Stimulated activated CD4-positive, alpha-beta T cell treated with anti-CD3 and anti-CD28 coated beads, Interleukin-4, amount 100 ng/mL, for 48 hours (primary cell): Measurements from ENCODE around the gene LDB3.
"Not testable (repeated sequence)": the region's sequence is repeated elsewhere in the genome, so short reads cannot be mapped to it uniquely, and the experiment has no call there.

Experiments
- DNase-seq, 2 donors: peaks; one replicate each; pipeline ENCODE4 v3.0.0-alpha.2; 2020; ENCODE audit warnings: low read depth in 2 of 2

Gene LDB3, protein sequence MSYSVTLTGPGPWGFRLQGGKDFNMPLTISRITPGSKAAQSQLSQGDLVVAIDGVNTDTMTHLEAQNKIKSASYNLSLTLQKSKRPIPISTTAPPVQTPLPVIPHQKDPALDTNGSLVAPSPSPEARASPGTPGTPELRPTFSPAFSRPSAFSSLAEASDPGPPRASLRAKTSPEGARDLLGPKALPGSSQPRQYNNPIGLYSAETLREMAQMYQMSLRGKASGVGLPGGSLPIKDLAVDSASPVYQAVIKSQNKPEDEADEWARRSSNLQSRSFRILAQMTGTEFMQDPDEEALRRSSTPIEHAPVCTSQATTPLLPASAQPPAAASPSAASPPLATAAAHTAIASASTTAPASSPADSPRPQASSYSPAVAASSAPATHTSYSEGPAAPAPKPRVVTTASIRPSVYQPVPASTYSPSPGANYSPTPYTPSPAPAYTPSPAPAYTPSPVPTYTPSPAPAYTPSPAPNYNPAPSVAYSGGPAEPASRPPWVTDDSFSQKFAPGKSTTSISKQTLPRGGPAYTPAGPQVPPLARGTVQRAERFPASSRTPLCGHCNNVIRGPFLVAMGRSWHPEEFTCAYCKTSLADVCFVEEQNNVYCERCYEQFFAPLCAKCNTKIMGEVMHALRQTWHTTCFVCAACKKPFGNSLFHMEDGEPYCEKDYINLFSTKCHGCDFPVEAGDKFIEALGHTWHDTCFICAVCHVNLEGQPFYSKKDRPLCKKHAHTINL

DNA sequence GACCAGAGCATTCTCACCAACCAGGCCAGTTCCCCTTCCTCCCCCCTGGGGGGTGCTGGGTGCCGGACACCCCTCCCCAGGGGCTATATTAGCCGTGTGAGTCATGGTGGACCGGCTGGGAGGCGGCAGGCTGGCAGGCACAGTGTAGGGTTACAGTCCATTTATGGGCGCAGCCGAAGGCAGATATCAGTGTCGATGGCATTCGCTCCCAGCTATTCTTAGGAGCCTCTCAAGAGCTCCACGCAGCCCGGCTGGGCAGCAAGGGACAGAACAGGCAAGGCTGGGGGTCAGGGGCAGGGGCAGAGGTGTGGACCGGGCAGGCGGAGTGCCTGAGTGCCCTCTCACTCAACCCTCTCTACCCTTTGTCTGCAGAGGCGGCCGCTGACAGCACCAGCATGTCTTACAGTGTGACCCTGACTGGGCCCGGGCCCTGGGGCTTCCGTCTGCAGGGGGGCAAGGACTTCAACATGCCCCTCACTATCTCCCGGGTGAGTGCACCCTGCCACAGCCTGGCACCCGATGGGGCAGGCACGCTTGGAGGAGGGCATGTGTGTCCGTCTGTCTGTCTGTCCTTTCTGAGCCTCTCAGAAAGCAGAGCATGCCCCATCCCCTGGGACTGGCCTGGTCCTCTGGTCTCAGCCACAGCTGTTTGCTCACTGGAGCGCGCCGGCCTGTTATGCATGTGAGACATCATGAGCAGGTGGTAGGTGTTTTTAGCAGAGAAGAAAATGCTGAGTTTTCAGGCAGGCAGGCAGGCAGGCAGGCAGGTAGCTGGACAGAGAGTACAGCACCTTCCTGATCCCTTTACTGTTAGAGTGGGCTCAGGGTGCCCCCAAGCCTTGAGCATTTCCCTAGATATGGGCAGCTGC is at the start of gene LDB3:
LDB3 (plus strand) TSS at position 215 of the 869 bp plus-strand sequence; CDS start at position 396, 181 bp downstream.
- DNase-seq, result no peak

DNA sequence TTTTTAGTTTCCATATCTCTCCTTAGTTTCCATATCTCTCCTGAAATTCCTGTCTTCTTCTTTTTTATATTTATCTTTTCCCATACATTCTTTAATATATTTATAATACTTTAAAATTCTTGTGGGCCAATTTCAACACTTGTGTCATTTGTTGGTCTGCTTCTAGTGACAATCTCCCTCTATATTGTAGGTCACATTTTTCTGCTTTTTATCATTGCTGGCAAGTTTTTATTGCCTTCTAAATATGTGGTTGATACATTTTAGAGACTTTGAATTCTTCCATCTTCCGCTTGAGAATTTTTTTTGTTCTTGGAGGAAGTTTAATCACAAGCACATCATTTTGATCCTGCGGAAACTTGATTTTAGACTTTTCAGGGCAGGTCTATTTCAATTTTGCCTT is 40.0 kb upstream of the LDB3 start:
- DNase-seq, result no peak

DNA sequence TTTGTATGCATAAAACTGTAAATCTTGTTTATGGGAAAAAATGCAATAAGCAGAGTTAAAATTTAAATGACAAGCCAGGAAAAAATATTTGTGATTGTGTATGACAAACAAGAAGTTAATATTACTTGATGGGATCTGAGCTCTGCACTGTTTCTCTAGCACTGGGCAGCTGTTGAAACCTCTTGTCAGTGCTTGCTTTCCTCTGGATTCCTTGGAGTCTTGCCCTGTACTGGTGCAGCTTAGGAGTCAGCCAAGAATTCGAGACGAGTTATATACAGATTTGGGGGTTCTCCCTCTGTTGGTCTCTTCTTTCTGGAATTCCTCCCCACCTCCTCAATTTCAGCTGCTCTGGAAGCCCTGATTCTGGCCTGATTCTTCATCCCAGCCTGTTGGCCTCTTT is 38.2 kb upstream of the LDB3 start:
- DNase-seq, result no peak

DNA sequence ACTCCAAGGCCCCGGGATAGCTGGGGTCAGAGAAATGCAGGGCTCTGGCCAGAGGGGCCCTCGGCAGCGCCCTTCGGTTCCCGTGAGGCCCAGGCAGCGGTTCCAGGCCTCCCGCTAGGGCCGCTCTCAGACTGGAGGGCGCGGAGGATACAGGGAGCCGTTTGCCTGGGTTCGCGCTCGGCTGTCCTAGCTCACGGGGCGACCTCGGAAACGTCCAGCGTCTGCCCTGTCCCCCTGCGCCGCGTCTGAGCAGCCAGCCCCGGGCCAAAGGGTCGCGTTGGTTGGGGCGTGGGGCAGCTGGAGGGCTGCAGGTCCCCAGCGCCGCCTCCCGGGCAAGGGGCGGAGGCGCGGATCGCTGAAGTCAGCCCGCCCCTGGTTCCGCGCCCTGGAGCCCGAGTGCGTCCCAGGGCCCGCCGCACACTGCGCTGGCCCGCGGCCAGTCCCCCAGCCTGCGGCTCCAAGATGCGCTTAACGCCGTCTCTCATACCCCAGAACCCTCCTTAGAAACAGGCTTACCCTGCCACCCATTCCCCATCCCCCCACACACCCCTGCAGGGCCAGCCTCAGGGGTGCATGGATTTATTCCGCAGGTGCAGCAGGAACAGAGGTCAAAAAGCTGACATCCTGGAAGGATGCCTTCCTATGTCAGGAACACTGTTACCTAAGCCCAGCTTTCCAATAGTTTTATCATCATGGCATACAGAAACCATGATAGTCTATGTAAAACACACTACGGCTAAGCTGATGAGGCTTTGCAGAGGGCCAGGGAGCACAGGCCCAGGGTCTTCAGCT is 36.1 kb upstream of the LDB3 start:
- no peak for DNase-seq

DNA sequence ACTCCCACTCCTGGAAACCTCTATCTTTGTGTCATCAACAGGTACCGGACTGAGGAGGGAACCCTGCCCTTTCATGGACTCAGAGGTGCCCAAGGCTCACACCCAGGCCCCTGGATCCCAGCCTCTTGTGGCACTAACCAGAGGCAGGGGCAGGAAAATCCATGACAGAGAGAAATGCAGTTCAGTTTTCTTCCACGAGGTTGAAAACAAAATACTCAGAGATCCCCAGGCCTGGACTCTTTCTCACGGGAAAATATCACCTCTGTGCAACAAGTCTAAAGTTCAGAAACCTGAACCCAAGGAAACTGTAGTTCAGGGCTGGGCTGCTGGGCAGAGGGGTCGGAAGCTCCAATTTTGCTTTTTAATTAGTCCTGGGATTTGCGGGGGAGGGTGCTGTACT is 35.4 kb upstream of the LDB3 start:
- DNase-seq, result no peak

DNA sequence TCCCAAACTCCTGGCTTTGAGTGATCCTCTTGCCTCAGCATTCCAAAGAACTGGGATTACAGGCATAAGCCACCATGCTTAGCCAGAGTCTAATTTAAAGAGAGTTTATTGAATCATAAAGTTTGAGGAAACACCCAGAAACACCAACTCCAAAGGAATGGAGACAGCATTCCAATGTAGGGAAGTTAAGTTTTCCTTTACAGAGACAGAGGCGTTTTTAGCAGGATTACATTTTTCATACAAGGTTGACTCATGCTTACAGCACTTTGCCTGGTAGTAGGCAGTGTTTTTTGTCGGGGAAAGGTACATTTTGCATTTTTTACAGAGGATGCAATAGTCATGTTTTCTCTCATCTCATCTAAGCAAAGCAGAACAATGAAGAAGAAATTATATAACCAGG is 32.9 kb upstream of the LDB3 start:
- DNase-seq, result no peak

DNA sequence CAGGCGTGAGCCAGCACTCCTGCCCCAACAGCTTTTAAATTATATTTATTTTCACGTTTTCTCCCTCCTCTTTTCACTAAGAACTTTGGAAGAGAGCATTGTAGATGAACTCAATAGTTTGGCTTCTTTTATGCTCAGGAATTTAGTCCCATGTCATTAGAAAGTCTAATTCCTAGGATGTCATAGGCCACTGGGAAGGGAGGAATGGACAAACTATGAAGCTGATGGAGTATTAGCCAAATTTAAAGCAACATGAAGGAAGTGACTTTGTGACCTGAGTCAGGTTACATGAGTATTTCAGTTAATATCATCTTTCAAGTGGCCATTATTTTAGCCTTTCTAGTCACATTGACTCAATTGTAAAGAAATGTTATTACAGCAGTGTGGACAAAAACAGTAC is 32.0 kb upstream of the LDB3 start:
- no peak for DNase-seq

DNA sequence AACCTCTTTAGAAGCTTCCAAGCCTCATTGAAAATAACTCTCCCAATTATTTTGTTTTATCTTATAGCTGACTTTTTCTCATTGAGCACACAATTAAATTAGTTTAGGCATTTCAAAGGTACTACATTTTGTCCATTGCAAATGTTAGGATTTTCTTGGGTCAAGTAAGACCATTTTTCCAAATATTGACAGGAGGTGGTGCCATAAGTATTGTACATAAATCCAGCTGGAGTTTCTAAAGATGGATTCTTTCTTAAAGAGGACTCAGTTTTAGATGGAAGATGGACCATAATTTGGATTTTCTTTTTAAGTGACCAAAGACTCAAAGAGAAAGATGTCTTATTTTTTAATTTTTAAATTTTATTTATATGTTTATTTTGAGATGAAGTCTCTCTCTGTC is 26.3 kb upstream of the LDB3 start:
- no peak for DNase-seq

DNA sequence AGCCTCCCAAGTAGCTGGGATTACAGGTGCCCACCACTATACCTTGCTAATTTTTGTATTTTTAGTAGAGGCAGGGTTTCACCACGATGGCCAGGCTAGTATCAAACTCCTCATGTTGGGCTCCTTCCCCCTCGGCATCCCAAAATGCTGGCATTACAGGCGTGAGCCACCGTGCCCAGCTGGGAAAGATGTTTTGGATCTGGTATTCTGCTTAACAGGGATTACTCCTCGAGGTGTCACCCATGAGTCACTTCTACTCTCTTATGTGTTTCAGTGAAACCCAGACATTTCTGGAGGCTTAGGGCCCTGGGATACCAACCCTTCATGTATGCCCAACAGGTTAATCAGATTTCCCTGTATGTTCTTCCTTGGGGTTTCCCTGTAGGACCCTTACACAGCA is 25.8 kb upstream of the LDB3 start:
- no peak for DNase-seq

DNA sequence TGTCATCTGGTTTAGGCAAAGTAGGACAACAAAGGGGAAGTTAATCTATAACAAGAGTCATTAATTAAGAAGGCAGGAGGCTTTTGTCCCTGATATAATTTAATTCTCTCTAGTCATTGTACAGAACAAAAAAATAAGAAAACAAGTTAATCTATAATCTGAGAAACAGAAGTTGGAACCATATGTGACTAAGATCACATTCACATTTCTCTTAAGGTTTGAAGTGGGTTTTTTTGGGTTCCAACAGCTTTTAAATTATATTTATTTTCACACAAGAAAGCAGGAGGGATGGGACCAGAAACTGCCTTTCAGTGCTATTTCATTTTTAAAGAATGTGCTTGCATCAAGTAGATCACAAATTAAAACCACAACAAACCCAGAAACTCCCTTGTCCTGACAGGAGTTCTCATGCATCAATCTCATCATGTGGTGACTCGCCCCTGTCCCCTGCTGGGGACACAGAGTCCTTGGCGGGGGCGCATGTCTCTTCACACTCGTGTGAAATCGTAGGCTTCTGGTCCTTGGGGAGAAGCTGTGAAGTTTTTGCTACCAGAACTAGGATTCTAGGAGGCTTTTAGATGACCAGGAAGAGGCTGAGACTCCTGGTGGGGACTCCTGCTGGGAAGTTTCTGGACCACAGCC is 24.0 kb upstream of the LDB3 start:
- DNase-seq, result no peak

DNA sequence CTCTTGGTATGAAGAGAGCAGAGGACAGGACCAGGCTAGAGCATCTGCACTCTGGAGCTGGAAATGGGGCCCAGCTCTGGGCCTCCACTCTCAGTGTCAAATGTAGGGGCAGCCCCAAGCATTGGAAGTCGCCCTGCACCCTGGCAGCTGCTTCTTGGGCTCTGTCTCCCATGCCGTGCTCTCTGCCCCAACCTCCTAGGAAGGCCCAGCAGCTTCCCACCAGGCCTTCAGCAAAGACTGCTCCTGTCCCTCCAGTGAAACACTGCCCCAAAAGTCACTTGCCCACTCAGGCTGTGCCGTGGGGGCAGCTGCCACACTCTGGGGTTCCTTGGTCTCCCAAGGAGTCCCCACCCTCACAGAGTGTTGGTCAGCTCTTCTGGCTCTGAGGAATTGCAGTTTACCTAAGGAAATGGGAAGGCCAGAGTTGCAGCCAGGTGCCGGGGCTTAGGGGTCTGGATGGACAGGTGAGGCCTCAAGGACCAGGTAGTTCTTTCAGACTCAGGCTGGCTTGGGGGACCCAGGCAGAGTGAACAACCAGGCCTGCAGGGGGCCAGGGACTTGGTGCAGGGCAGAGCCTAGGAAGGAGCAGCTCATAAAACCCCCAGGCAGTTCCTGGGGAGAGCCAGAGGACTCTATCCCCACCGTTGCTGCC is 23.4 kb upstream of the LDB3 start:
- no peak for DNase-seq

DNA sequence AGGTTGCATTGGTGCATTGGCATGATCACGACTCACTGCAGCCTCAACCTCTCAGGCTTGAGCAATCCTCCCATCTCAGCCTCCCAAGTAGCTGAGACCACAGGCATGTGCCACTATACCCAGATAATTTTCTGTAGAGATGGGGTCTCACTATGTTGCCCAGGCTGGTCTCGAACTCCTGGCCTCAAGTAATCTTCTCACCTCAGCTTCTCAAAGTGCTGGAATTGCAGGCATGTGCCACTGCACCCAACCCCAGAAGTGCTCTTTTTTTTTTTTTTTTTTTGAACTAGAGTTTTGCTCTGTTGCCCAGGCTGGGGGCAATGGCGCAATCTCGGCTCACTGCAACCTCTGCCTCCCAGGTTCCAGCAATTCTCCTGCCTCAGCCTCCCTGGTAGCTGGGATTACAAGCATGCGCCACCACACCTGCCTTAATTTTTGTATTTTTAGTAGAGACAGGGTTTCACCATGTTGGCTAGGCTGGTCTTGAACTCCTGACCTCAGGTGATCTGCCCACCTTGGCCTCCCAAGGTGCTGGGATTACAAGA is 22.6 kb upstream of the LDB3 start:
- not testable (repeated sequence) for DNase-seq

DNA sequence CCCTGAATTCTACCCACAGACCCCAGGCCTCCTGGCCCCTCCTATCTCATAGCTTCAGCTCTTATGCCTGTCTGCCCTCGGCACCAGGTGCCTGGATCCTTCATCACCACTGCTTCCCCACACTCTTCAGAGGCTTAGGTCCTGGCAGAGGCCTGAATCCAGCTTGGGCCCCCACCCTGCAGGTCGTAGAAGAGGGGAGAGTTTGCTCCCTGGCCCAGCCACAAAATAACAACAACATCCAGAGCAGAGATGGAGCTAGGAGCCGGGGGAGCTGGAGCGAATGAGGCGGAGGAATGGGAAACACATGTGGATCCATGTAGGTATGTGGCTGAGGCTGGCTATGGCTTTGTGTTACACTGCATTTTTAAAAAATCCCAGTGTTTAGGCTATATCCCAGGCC is 21.8 kb upstream of the LDB3 start:
- DNase-seq, result no peak

DNA sequence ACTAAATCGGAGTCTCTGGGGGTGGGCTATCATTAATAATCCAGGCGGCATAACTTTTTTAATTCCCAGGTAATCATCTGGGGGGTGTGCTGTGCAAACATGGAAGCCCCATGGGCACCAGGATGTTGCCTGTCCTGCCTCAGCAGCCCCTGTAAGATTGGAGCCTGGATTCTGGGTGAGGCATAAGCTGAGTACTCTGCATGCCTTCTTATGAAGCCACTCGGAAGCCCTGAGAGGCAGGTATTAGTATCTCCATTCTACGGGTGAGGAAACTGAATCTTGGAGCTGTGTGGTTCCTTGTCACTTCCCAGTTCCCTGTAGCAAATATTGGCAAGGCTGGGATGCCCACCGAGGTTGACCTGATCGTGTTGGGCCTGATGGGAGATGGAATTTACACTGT is 21.4 kb upstream of the LDB3 start:
- DNase-seq, result no peak

DNA sequence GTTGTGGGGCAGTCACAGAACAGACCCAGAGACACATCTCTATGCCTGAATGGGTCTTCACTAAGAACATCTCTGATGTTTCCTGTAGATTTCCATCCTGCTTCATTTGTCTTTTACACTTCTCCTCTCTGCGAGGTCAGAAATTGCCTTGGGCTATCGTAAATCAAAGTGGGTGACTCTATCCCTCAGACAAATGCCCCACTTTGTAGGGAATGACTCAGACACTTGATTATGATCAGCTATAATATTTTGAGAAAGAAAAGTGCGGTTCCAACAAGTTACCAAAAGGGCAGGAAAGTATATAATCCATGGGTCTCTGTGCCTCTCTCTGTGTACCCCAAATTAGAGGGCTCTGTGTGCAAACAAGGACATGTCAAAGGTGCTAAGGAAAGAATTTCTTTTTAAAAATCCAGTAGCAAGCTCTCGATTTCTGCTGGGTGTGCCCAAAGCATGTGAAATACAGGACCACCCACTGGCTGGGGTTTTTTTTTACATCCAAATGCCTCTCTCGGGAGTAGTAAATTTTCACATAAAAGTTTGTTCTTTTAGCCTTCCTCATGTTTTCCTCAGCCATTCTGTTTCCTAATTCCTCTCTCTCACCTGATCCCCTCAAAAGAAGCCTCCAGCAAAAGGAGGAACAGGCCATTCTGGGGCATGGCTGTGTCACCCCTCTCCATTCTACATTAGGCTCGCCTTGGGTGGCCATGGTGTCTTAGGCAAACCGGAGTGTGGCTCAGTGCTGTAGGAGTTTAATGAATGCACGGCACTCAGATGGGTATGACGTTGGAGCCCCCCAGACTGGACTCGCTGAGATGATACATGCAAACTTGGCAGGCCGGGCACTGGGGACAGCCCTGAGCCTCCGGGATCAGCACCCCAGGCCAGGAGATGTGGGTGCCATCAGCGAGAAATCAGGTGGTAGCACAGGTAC is 20.3 kb upstream of the LDB3 start:
- DNase-seq, result no peak

DNA sequence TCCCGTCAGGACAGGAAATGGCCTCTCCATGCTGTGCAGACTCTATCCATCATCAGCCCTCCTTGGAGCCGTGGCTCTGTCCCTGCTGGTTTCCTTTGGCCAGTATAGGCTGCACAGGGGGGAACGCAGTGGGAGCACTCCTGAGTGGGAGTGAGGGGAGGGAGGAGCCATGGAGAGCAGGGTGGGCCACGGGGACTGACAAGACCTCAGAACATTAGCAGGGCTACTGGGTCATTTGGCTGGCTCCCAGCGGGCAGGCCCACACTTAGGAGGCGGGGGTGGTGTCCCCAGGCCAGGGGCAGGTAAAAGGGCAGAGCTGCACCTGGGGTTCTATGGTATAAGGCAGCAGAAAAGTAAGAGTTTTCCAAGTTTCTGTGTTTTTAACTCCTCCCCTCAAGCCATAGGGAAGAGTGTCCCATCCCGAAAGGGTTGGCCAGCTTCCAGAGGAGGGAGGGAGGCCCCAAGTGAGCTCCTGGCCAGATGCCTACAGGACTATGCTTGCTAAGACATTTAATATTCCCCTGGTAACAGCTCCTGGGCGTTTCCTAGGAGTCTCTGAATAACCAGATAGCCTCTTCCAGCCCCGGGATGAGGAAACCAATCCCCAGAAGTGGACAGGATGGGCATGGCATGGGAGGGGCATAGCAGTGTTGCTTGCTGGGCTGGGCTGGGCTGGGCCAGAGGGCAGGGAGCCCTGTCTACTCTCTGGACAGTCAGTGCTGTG is 19.4 kb upstream of the LDB3 start:
- no peak for DNase-seq

DNA sequence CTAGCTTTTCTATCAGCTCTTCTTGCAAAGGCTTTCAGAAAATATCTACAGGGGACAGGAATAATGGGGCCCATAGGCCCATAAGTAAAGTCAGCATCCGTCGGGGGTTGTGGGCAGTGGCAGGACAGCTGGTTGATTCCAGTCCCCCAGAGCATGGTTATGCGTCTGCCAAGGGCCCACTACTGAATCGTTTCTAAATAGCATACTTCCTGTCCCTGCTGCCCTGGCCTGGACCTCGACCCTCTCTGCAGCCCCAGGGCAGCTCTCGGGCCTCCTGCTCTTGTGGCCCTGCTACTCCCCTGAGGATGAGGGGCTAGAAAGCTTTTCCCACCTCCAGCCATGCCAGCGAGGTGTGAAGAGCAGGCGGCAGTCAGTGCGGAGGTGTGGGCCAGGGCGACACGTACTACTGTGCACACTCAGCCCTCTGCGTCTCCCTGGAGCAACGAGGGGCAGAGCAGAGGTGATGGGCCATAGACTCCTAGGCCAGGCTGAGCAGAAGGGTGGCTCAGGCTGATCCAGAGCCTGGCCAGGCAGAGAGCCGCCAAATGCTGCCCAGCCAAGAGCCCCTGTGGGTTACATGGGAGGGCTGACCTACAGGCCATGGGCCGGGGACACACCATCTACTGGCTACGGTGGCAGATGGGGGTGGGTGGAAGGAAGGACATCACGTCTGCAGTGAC is 18.7 kb upstream of the LDB3 start:
- DNase-seq, result no peak

DNA sequence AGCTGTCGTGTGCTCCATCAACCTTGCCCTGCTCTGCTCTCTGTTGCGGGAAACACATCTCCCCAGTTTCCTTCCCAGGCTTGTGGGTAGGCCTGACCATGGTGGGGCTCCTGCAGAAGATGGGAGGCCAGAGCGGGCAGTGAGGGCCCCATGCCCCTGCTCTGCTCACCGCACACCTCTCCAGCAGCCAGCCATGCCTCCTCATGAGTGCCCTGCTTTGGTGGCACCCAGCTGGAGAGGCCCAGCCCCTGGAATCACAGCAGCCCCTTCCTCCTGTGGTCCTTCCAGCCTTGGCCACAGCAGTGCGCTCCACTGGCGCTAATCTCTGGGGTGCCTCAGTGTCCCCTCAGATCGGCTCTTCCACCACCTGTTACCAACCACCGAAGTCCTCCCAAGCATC is 18.2 kb upstream of the LDB3 start:
- DNase-seq, result no peak
